ENCODE measurements around the gene POLR3C.

Gene POLR3C

GRCh38 chr1:145857170-145857569 is 33.2 kb downstream of the POLR3C start:
- in situ Hi-C loops (cut with MboI; ENCODE audit: low pct_unique_long_range_greater_than_20kb, low sequenced_read_pairs, unreplicated experiment) = no loop called here
- DNase-seq (ENCODE audit: low spot score) = no peak
- no peak for TF ChIP-seq CTCF (IDR thresholded peaks at IDR 0.05; ENCODE audit: extremely low read depth, insufficient read depth, missing control alignments)

- in situ Hi-C loops (cut with MboI; ENCODE audit: low pct_unique_long_range_greater_than_20kb, low sequenced_read_pairs, unreplicated experiment) = no loop called here
- TF ChIP-seq CTCF (IDR thresholded peaks at IDR 0.05; ENCODE audit: extremely low read depth, insufficient read depth, missing control alignments) = no peak
- peak; percentile 85 for DNase-seq (ENCODE audit: low spot score)
Measured at GRCh38 chr1:145858238-145858900, 34.4 kb downstream of the POLR3C start.

- in situ Hi-C loops (cut with MboI; ENCODE audit: low pct_unique_long_range_greater_than_20kb, low sequenced_read_pairs, unreplicated experiment) = no loop called here
- TF ChIP-seq CTCF (IDR thresholded peaks at IDR 0.05; ENCODE audit: extremely low read depth, insufficient read depth, missing control alignments) = no peak
- DNase-seq (ENCODE audit: low spot score) = peak; percentile 99
Measured at GRCh38 chr1:145858901-145859490, 35.0 kb downstream of the POLR3C start, which contains the start of gene PIAS3. Gene PIAS3 (minus strand): TSS chr1:145859081. CDS start chr1:145858990, 91 bp downstream.

GRCh38 chr1:145859491-145860023 is 35.6 kb downstream of the POLR3C start:
- in situ Hi-C loops (cut with MboI; ENCODE audit: low pct_unique_long_range_greater_than_20kb, low sequenced_read_pairs, unreplicated experiment) = no loop called here
- peak; percentile 93 for DNase-seq (ENCODE audit: low spot score)
- TF ChIP-seq CTCF (IDR thresholded peaks at IDR 0.05; ENCODE audit: extremely low read depth, insufficient read depth, missing control alignments) = no peak

- in situ Hi-C loops (cut with MboI; ENCODE audit: low pct_unique_long_range_greater_than_20kb, low sequenced_read_pairs, unreplicated experiment) = no loop called here
- DNase-seq (ENCODE audit: low spot score) = no peak
- TF ChIP-seq CTCF (IDR thresholded peaks at IDR 0.05; ENCODE audit: extremely low read depth, insufficient read depth, missing control alignments) = no peak
Measured at GRCh38 chr1:145863282-145864018, 39.5 kb downstream of the POLR3C start.

- in situ Hi-C loops (cut with MboI; ENCODE audit: low pct_unique_long_range_greater_than_20kb, low sequenced_read_pairs, unreplicated experiment) = no loop called here
- TF ChIP-seq CTCF (IDR thresholded peaks at IDR 0.05; ENCODE audit: extremely low read depth, insufficient read depth, missing control alignments) = no peak
- no peak for DNase-seq (ENCODE audit: low spot score)
Measured at GRCh38 chr1:145868232-145868631, 44.2 kb downstream of the POLR3C start.
